Measurements from ENCODE around the gene HSF4. TPM values are rescaled to one million over a fixed set of nuclear protein-coding genes. Genes with fewer than 3 reads are reported as not detected.

Gene HSF4
- total RNA-seq, 2 donors from 2014 or later = 15.3 to 157 TPM

DNA sequence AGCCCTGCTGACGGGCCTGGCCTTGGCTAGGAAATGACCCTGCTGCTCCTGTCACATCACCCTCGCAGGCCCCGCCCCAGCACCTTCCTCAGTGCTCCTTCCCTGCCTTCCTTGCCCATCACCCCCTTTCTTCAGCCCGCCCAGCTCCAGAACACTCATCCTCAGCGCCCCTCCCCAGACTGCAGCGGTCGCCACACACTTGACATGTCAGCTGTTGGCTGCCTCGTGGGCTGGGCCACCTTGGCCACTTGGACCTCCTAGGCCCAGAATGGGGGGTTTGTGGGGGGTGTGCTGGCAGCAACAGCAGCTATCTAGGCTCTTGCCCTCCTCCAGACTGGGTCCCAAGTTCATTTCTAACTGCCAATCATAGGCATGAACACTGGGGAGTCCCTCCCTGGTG, 45.0 kb downstream of the HSF4 start:
- TF ChIP-seq, protein P1, sequence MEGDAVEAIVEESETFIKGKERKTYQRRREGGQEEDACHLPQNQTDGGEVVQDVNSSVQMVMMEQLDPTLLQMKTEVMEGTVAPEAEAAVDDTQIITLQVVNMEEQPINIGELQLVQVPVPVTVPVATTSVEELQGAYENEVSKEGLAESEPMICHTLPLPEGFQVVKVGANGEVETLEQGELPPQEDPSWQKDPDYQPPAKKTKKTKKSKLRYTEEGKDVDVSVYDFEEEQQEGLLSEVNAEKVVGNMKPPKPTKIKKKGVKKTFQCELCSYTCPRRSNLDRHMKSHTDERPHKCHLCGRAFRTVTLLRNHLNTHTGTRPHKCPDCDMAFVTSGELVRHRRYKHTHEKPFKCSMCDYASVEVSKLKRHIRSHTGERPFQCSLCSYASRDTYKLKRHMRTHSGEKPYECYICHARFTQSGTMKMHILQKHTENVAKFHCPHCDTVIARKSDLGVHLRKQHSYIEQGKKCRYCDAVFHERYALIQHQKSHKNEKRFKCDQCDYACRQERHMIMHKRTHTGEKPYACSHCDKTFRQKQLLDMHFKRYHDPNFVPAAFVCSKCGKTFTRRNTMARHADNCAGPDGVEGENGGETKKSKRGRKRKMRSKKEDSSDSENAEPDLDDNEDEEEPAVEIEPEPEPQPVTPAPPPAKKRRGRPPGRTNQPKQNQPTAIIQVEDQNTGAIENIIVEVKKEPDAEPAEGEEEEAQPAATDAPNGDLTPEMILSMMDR (IDR thresholded peaks at IDR 0.05) = no peak
- Histone ChIP-seq H3K9me3 (no peaks in the 10 kb centered on the region), H3K27ac (no peak overlapping the region), H3K4me3 (no peak overlapping the region), H3K27me3 (no peaks in the 10 kb centered on the region), H3K36me3 (no peaks in the 10 kb centered on the region), H3K4me1 (no peaks in the 10 kb centered on the region)
- DNase-seq (ENCODE audit: low spot score) = no peak

GRCh38 chr16:67210069-67210937, 45.8 kb downstream of the HSF4 start:
- Histone ChIP-seq H3K4me3 (no peak overlapping the region), H3K4me1 (no peaks in the 10 kb centered on the region), H3K9me3 (no peaks in the 10 kb centered on the region), H3K27ac (no peak overlapping the region), H3K36me3 (no peaks in the 10 kb centered on the region), H3K27me3 (no peaks in the 10 kb centered on the region)
- TF ChIP-seq, protein P1 (IDR thresholded peaks at IDR 0.05) = no peak
- no peak for DNase-seq (ENCODE audit: low spot score)

GRCh38 chr16:67211674-67212073, 47.1 kb downstream of the HSF4 start:
- TF ChIP-seq, protein P1 (IDR thresholded peaks at IDR 0.05) = no peak
- Histone ChIP-seq H3K27ac (no peak overlapping the region), H3K9me3 (no peaks in the 10 kb centered on the region), H3K4me1 (peaks cover 0 to 12% of the 10 kb centered on the region in 2 donors), H3K36me3 (no peaks in the 10 kb centered on the region), H3K4me3 (no peak overlapping the region), H3K27me3 (no peaks in the 10 kb centered on the region)
- no peak for DNase-seq (ENCODE audit: low spot score)

- Histone ChIP-seq H3K9me3 (no peaks in the 10 kb centered on the region), H3K27me3 (no peaks in the 10 kb centered on the region), H3K27ac (no peak overlapping the region), H3K4me1 (peaks cover 0 to 22% of the 10 kb centered on the region in 2 donors), H3K36me3 (no peaks in the 10 kb centered on the region), H3K4me3 (no peak overlapping the region)
- no peak for DNase-seq (ENCODE audit: low spot score)
- TF ChIP-seq, protein P1 (IDR thresholded peaks at IDR 0.05) = no peak
Measured at GRCh38 chr16:67212766-67213165, 48.2 kb downstream of the HSF4 start.

- Histone ChIP-seq H3K4me1 (peaks cover 0 to 22% of the 10 kb centered on the region in 2 donors), H3K9me3 (no peaks in the 10 kb centered on the region), H3K27me3 (no peaks in the 10 kb centered on the region), H3K4me3 (no peak overlapping the region), H3K27ac (no peak overlapping the region), H3K36me3 (no peaks in the 10 kb centered on the region)
- no peak for DNase-seq (ENCODE audit: low spot score)
- TF ChIP-seq, protein P1 (IDR thresholded peaks at IDR 0.05) = no peak
Measured at GRCh38 chr16:67213197-67214019, 48.9 kb downstream of the HSF4 start.
